GM12865 (cell line): ENCODE measurements around the gene LAMTOR2.

Experiments
- DNase-seq: peaks from one replicate; pipeline ENCODE4 v3.0.0; 2010; ENCODE audit warnings: low read depth
- H3K4me3 ChIP-seq: 2 replicates; pipeline ENCODE4 v1.5.1; 2011; ENCODE audit warnings: mild to moderate bottlenecking, low read depth, low read length, control low read depth
- CTCF ChIP-seq: IDR thresholded peaks from 2 replicates; pipeline ENCODE4 v1.5.1; 2011; ENCODE audit warnings: low read length, control low read depth, low read depth, inconsistent platforms; ENCODE audit not compliant: insufficient read depth; ENCODE audit errors: missing control alignments

LAMTOR2 gene

DNA sequence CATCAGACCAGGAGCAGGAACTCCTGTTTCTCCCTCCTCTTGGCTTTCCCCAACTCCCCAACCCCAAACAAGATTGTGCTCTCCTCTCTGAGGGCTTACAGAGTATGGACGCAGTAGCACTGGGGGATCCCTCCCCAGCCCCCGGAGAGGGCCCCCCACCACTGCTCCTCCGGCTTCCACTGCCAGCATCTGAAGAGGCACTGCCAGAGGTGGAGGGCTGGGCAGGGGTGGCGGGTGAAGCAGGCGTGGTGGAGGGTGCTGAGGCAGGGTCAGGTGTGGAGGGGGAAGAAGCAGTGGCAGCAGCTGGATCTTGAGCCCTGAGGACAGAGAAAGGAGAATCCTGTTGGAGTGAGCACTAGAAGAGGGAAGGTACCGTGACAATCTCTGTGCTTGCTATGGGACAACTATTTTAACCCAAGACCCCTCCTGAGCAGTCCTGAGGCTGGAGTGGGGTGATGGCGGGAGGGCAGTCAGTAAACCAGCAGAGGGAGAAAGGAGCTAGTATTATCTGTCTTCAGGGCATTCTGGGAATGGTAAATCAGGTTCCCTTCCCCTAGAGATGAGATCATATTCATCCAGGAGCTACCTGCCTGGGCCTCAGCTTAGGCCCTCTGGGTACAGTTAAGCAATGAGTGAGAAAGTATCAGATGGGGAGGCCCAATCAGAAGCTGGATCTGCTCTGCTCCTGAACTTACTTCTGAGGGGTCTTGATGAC lies 3.4 kb upstream of the LAMTOR2 start:
- H3K4me3 ChIP-seq, result no peak overlapping the region
- no peak for DNase-seq
- TF ChIP-seq CTCF, result no peak

- H3K4me3 ChIP-seq, result peak overlapping the region; percentile 72
- DNase-seq, result peak; percentile 70
- TF ChIP-seq CTCF, result peak; percentile 41
These were observed 1.5 kb upstream of the LAMTOR2 start for GRCh38 chr1:156052862-156053767.

DNA sequence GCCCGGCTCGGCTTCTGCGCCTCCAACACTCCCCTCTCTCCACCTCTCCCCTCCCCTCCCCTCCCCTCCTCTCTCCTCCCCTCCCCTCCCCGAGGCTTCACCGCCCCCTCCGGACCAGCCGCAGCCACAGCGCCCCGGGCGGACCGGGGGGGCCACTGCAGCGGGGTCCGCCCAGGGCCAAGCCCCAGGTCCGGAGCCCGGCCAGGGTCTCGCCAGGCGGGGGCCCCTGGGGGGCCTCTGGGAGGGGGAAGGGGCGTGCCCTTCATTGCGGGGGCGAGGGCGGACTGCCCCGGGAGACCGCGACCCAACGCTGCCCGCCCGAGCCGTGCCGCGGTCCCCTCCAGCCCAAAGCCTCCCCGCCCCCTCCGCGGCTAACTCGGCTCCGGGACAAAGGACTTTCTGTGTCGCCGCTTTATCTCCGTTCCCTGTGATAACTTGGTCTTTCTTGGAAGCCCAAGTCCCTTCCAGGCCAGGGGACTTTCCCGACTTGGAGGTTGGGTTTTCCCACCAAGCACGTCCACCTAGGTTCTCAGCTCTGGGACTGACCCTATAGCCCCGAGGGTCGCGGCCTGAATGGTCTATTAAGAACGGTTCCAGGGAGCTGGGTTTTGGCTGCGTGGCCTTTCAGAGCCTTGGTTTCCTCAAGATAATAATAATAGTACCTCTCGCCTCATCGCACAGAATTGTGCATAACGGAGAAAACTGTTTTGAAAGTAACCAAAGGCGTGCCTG lies 648 bp upstream of the LAMTOR2 start, which contains the start of gene UBQLN4:
Gene UBQLN4, minus strand, starts transcription at position 31 of the 732 bp plus-strand sequence. CDS start 97 bp downstream, outside the sequence.
- TF ChIP-seq CTCF, result peak; percentile 73
- H3K4me3 ChIP-seq, result peak within 1 kb of the TSS; percentile 94
- peak; percentile 93 for DNase-seq

- TF ChIP-seq CTCF, result no peak
- H3K4me3 ChIP-seq, result peak overlapping the region; percentile 94
- peak; percentile 21 for DNase-seq
These were observed 883 bp downstream of the LAMTOR2 start for GRCh38 chr1:156055281-156056048.

DNA sequence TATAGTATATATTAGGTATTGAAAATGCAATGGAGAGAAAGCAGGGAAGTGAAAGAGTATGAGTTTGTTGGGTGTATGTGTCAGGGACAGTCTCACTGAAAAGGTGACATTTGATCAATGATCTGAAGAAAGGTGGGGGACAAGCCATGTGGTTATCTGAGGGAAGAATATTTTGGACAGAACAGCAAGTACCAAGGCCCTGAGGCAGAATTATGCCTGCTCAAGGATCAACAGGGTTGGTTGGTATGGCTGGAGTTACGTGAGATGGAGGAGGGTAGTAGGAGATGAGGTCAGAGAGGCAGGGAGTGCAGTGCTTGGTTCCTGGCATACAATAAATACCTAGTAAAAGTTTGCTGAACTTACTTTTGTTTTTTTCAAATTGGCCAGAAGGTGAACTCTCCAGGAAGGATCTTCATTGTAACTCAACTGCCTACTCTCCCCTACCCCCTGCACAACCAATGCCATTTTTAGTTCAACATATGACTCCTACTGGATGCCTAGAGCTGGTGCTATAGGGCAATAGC lies 1.8 kb downstream of the LAMTOR2 start:
- H3K4me3 ChIP-seq, result no peak overlapping the region
- no peak for DNase-seq

More for the DNA sequence above, 1.8 kb downstream of the LAMTOR2 start:
- no peak for TF ChIP-seq CTCF
